GM06990 (cell line): ENCODE measurements around the gene CACNA2D2.

Experiments
- DNase-seq: peaks from one replicate; pipeline ENCODE4 v3.0.0-alpha.2; 2011; ENCODE audit not compliant: insufficient read length; ENCODE audit errors: extremely low read depth
- H3K27me3 ChIP-seq: replicated peaks from 2 replicates; pipeline ENCODE4 v1.6.0; 2011; ENCODE audit warnings: low read length; ENCODE audit not compliant: control insufficient read depth, insufficient read depth
- H3K36me3 ChIP-seq: 2 replicates; pipeline ENCODE4 v1.5.1; 2011; ENCODE audit warnings: low read length; ENCODE audit not compliant: control insufficient read depth, insufficient read depth
- H3K4me3 ChIP-seq: replicated peaks from 2 replicates; pipeline ENCODE4 v1.5.1; 2011; ENCODE audit warnings: low read depth, mild to moderate bottlenecking, control low read depth, low read length
- CTCF ChIP-seq: IDR thresholded peaks from 2 replicates; pipeline ENCODE4 v1.5.1; 2011; ENCODE audit warnings: low read length, control low read depth, mild to moderate bottlenecking, inconsistent platforms; ENCODE audit not compliant: insufficient read depth, poor library complexity, severe bottlenecking

CACNA2D2 gene

GRCh38 chr3:50474717-50475116 lies 28.7 kb downstream of the CACNA2D2 start:
- no peak for TF ChIP-seq CTCF
- DNase-seq = no peak
- H3K36me3 ChIP-seq = no peaks in the 10 kb centered on the region
- peaks cover 2% of the 10 kb centered on the region for H3K27me3 ChIP-seq
- H3K4me3 ChIP-seq = no peak overlapping the region

GRCh38 chr3:50473768-50474167 lies 29.7 kb downstream of the CACNA2D2 start:
- H3K27me3 ChIP-seq = peaks cover 2% of the 10 kb centered on the region
- no peaks in the 10 kb centered on the region for H3K36me3 ChIP-seq
- no peak for DNase-seq
- TF ChIP-seq CTCF = no peak
- H3K4me3 ChIP-seq = no peak overlapping the region

GRCh38 chr3:50472958-50473357 lies 30.5 kb downstream of the CACNA2D2 start:
- no peak for TF ChIP-seq CTCF
- no peaks in the 10 kb centered on the region for H3K36me3 ChIP-seq
- H3K4me3 ChIP-seq = no peak overlapping the region
- no peak for DNase-seq
- peaks cover 4% of the 10 kb centered on the region for H3K27me3 ChIP-seq

GRCh38 chr3:50470658-50471057 lies 32.8 kb downstream of the CACNA2D2 start:
- Histone ChIP-seq H3K36me3 (no peaks in the 10 kb centered on the region), H3K4me3 (no peak overlapping the region), H3K27me3 (peaks cover 4% of the 10 kb centered on the region)
- DNase-seq = no peak
- no peak for TF ChIP-seq CTCF

GRCh38 chr3:50467919-50468318 lies 35.5 kb downstream of the CACNA2D2 start:
- TF ChIP-seq CTCF = no peak
- no peaks in the 10 kb centered on the region for H3K36me3 ChIP-seq
- H3K27me3 ChIP-seq = peaks cover 2% of the 10 kb centered on the region
- DNase-seq = no peak
- no peak overlapping the region for H3K4me3 ChIP-seq

- Histone ChIP-seq H3K27me3 (peaks cover 2% of the 10 kb centered on the region), H3K36me3 (no peaks in the 10 kb centered on the region), H3K4me3 (no peak overlapping the region)
- DNase-seq = no peak
- TF ChIP-seq CTCF = no peak
Measured at GRCh38 chr3:50466177-50466576, 37.3 kb downstream of the CACNA2D2 start.
